Measurements from ENCODE around the gene SLC38A3. TPM values are rescaled to one million over a fixed set of nuclear protein-coding genes. Genes with fewer than 3 reads are reported as not detected.

SLC38A3 gene
- total RNA-seq, 1 donor from 2014 or later: 43.5 TPM

GRCh38 chr3:50213373-50213772, 8.3 kb downstream of the SLC38A3 start:
- H3K27ac Mint-ChIP-seq: no peak overlapping the region
- DNase-seq (ENCODE audit: low spot score, unreplicated experiment): no peak
- H3K9me3 Mint-ChIP-seq (ENCODE audit: low read depth): no peaks in the 10 kb centered on the region
- H3K36me3 Mint-ChIP-seq (ENCODE audit: insufficient read depth): no peaks in the 10 kb centered on the region
- no peak for TF ChIP-seq CTCF (IDR thresholded peaks at IDR 0.05; ENCODE audit: unreplicated experiment)
- H3K4me3 Mint-ChIP-seq (ENCODE audit: low read depth): no peak overlapping the region
- H3K4me1 Mint-ChIP-seq (ENCODE audit: low read depth): peaks cover 26% of the 10 kb centered on the region
- peaks cover 41% of the 10 kb centered on the region for H3K27me3 Mint-ChIP-seq

- Mint-ChIP-seq H3K9me3 (ENCODE audit: low read depth) (no peaks in the 10 kb centered on the region), H3K27ac (no peak overlapping the region), H3K36me3 (ENCODE audit: insufficient read depth) (peaks cover 2% of the 10 kb centered on the region), H3K4me3 (ENCODE audit: low read depth) (no peak overlapping the region), H3K27me3 (peaks cover 48% of the 10 kb centered on the region), H3K4me1 (ENCODE audit: low read depth) (peaks cover 18% of the 10 kb centered on the region)
- TF ChIP-seq CTCF (IDR thresholded peaks at IDR 0.05; ENCODE audit: unreplicated experiment): no peak
- DNase-seq (ENCODE audit: low spot score, unreplicated experiment): no peak
Measured at GRCh38 chr3:50214824-50215223, 9.8 kb downstream of the SLC38A3 start.

GRCh38 chr3:50215529-50215928, 10.5 kb downstream of the SLC38A3 start:
- no peak for TF ChIP-seq CTCF (IDR thresholded peaks at IDR 0.05; ENCODE audit: unreplicated experiment)
- peaks cover 11% of the 10 kb centered on the region for H3K4me1 Mint-ChIP-seq (ENCODE audit: low read depth)
- DNase-seq (ENCODE audit: low spot score, unreplicated experiment): no peak
- H3K36me3 Mint-ChIP-seq (ENCODE audit: insufficient read depth): peaks cover 2% of the 10 kb centered on the region
- H3K27me3 Mint-ChIP-seq: peaks cover 50% of the 10 kb centered on the region
- no peaks in the 10 kb centered on the region for H3K9me3 Mint-ChIP-seq (ENCODE audit: low read depth)
- no peak overlapping the region for H3K4me3 Mint-ChIP-seq (ENCODE audit: low read depth)
- no peak overlapping the region for H3K27ac Mint-ChIP-seq

GRCh38 chr3:50217681-50218080, 12.6 kb downstream of the SLC38A3 start:
- no peaks in the 10 kb centered on the region for H3K9me3 Mint-ChIP-seq (ENCODE audit: low read depth)
- H3K36me3 Mint-ChIP-seq (ENCODE audit: insufficient read depth): peaks cover 2% of the 10 kb centered on the region
- peaks cover 46% of the 10 kb centered on the region for H3K27me3 Mint-ChIP-seq
- DNase-seq (ENCODE audit: low spot score, unreplicated experiment): no peak
- TF ChIP-seq CTCF (IDR thresholded peaks at IDR 0.05; ENCODE audit: unreplicated experiment): no peak
- no peaks in the 10 kb centered on the region for H3K4me1 Mint-ChIP-seq (ENCODE audit: low read depth)
- H3K27ac Mint-ChIP-seq: no peak overlapping the region
- no peak overlapping the region for H3K4me3 Mint-ChIP-seq (ENCODE audit: low read depth)

GRCh38 chr3:50218448-50218847, 13.4 kb downstream of the SLC38A3 start:
- Mint-ChIP-seq H3K4me1 (ENCODE audit: low read depth) (no peaks in the 10 kb centered on the region), H3K27ac (no peak overlapping the region), H3K9me3 (ENCODE audit: low read depth) (no peaks in the 10 kb centered on the region), H3K36me3 (ENCODE audit: insufficient read depth) (peaks cover 2% of the 10 kb centered on the region), H3K4me3 (ENCODE audit: low read depth) (no peak overlapping the region), H3K27me3 (peaks cover 50% of the 10 kb centered on the region)
- no peak for TF ChIP-seq CTCF (IDR thresholded peaks at IDR 0.05; ENCODE audit: unreplicated experiment)
- DNase-seq (ENCODE audit: low spot score, unreplicated experiment): no peak
